ENCODE data around the gene SSBP4.
A peak's percentile ranks its signal among the peaks of the same experiment; 100 is the strongest.
"Not testable (repeated sequence)": the region's sequence is repeated elsewhere in the genome, so short reads cannot be mapped to it uniquely, and the experiment has no call there.

SSBP4 gene

DNA sequence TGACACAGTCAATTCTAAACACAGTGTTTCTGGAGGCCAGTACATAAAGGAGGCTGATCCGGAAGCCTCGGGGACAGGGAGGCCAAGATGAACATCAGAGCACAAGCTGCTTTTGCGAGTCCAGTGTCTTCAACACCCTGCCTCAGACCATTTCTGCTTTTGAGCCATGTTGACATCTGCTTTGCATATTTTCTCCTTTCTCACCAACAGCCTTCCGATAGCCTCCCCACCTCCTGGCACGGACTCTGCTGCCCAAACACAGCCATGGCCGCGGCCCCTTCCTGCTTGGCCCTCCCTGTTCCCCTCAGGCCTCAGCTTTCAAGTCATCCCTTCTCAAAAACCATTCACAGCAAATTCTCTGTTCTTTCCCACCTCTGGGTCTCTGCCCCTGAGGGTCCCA lies 25.4 kb upstream of the SSBP4 start:
- no peak for DNase-seq (ENCODE audit: low read depth)

- no peak for DNase-seq (ENCODE audit: low read depth)
These were observed 22.5 kb upstream of the SSBP4 start for GRCh38 chr19:18396471-18397241.

DNA sequence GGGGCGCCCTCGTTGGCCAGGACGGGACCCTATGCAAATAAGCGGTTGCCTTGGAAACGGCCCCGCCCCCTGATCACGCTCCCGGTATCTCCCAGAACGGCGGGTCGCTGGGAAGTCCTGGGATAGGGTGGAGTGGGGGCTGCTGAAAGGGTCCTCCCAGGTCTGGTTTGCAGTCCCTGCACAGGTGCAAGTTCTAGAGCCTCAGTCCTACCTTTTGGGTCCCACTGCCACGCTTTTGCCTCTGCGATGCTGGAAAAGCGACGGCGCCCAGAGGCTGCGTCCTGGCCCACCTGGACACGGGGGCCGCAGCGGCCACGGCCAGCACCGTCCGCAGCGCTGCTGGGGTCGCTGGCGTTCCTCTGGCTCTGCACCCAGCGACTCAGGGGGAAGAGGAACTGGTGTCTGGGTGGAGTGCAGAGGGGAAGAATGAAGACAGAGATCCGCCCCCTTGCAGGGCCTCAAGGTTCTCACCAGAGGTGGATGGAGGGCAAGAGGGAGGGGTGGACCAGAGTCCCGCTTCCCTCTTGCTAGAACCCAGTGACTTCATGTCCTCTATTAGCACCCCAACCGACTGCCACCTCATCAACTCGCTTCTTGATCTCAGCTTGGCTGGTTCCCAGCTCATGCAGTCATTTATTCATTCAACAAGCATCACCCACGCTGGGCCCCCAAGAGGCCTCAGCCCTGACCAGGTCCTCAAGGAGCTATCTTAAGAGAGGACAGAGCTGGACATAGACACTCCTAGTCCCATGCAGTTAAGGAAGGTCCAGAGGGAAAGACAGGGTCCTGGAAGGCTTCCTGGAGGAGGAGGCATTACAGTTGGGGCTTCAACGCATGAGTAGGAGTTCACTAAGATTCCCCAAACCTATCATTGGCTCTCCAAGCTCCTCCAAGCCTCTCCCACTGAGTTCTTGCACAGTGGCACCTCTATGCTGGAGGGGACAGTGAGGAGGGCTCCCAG lies 21.7 kb upstream of the SSBP4 start, which contains the start of gene LRRC25:
Gene LRRC25, minus strand, starts transcription at position 381 of the 961 bp plus-strand sequence. CDS start 659 bp downstream, outside the sequence.
- no peak for DNase-seq (ENCODE audit: low read depth)

DNA sequence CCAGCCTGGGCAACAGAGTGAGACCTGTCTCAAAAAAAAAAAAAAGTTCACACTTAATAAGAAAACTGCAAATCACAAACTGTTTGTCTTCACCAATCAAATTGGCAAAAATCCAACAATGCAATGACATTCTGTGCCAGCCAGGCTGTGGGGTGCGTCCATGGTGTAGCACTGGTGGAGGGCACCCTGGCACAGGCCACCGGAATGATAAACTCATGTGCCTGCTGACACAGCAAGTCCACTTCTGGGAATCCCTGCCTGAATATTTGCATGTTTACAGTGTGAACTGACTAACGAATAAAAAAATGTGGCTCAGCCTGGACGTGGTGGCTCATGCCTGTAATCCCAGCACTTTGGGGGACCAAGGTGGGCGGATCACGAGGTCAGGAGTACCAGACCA lies 20.2 kb upstream of the SSBP4 start:
- DNase-seq (ENCODE audit: low read depth): no peak

DNA sequence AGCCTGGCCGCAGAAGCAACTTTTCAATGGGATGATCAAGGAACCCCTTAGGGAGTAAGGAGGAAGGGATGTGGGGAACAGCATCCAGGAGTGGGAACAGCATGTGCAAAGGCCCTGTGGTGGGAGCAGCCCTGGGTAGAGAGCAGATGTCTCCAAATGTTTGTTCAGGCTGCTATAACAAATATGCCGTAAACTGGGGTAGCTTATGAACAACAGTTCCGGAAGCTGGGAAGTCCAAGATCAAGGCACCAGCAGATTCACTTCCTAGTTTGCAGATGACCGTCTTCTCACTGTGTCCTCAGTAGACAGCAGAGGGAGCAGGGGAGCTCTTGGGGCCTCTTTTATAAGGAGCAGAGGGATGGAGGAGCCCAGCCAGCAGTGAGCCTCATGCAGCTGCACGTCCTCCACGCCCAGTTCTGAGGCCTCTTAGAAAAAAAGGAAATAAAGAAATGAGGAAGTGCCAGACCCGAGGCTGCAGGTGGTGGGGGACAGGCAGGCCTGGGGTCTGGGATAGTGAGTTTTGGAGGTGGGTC lies 17.6 kb upstream of the SSBP4 start:
- no peak for DNase-seq (ENCODE audit: low read depth)

DNA sequence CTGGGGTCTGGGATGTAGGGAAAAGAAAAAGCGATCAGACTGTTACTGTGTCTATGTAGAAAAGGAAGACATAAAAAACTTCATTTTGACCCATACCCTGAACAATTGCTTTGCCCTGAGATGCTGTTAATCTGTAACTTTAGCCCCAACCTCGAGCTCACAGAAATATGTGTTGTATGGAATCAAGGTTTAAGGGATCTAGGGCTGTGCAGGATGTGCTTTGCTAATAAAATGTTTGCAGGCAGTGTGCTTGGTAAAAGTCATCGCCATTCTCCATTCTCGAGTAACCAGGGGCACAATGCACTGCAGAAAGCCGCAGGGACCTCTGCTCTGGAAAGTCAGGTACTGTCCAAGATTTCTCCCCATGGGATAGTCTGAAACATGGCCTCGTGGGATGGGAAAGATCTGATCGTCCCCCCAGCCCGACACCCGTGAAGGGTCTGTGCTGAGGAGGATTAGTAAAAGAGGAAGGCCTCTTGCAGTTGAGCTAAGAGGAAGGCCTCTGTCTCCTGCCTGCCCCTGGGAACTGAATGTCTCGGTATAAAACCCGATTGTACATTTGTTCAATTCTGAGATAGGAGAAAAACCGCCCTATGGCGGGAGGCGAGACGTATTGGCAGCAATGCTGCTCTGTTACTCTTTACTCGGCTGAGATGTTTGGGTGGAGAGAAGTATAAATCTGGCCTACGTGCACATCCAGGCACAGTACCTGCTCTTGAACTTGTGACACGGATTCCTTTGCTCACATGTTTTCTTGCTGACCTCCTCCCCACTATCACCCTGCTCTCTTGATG lies 16.5 kb upstream of the SSBP4 start:
- DNase-seq (ENCODE audit: low read depth): not testable (repeated sequence)

GRCh38 chr19:18405754-18406153 lies 13.4 kb upstream of the SSBP4 start:
- DNase-seq (ENCODE audit: low read depth): not testable (repeated sequence)

DNA sequence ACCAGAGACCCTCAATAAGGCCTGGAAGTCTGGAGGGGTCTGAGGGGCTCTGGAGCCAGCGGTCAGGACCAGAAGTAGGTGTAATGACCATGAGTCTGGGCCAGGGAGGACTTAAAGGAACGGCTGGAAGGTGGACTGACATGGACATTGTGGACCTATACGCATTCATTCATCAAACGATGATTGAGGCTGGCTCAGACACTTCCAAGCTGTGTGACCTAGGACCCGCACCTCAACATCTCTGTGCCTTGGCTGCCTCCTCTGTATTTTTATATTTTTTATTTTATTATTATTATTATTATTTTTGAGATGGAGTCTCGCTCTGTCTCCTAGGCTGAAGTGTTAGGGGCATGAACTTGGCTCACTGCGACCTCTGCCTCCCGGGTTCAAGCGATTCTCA lies 12.4 kb upstream of the SSBP4 start:
- no peak for DNase-seq (ENCODE audit: low read depth)

DNA sequence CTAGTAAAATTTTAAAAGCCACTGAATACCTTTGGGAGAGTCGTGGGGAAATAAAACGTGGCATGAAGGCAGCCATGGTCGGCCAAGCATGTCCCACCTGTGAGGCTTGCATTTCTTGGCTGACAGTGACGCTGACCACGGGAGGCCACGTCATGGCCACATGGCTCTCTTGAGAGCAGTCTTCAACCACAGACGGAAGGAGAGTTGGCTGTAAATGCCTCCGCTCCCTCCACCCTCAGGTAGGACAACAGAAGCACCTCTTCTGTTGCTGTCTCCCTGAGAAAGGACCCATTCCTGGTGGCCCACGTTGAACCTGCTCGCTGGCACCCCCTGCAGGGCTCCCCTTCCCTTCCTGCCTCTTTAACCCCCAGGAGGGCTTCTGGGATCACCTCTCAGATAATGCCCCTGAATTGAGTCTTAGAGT lies 11.1 kb upstream of the SSBP4 start:
- no peak for DNase-seq (ENCODE audit: low read depth)

DNA sequence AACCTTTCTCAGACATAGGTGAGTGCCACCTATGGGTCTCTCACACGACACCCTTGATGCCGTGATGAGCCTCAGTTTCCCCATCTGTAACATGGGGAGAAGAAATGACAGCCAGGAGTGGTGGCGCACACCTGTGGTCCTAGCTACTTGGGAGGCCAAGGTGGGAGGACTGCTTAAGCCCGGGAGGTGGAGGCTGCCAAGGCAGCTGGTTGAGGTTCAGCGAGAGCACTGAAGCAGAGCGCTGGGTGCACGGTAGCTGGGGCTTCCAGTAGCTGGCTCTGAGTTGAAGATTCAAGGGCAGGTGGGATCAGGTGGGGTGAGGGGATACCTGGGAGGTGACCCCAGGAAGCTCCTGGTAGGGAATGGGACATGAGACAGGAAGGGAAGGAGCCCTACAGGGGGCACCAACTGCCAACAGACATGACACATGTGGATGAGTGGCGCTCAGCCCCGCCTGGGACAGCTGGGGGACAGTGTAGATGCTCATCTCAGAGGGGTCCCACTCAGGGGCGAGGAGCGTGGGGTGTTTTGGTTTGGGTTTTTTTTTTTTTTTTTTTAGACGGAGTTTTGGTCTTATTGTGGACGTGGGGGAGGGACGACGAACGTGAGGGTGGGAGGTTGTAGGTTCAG lies 6.5 kb upstream of the SSBP4 start:
- no peak for DNase-seq (ENCODE audit: low read depth)

- no peak for DNase-seq (ENCODE audit: low read depth)
These were observed 4.6 kb upstream of the SSBP4 start for GRCh38 chr19:18414504-18415177.

DNA sequence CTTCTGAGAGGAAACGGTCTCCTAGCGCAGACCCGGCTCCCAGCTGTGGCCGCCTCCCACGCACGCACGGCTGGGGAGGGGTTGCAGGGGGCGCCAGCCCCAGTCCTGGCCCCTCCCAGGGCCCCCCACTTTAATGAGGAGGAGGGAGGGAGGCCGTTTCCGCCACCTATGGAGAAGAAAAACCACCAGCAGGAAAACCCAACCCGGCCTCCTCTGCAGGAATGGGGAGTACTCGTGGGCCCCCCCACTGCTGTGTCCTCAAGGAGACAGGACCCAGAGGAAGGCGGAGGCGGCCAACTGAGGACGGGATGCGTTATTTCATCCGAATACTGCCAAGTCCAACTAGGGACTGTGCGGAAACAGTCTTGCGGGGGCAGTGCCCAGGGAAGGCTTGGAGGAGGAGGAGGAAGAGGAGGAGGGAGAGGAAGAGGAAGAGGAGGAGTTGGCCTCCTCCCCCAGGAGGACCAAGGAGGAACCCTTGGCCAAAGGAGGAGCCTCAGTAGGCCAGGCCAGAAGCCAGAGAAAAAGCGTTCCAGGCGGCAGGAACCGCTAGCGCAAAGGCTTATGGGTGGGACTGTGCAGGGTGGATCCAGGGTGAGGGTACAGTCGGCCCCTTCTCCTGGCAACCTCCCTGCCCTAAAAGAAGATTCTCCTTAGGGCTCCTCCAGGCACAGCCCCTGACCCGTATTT lies 3.9 kb upstream of the SSBP4 start:
- DNase-seq (ENCODE audit: low read depth): no peak

GRCh38 chr19:18416778-18417249 lies 2.4 kb upstream of the SSBP4 start:
- peak; percentile 57 for DNase-seq (ENCODE audit: low read depth)

DNA sequence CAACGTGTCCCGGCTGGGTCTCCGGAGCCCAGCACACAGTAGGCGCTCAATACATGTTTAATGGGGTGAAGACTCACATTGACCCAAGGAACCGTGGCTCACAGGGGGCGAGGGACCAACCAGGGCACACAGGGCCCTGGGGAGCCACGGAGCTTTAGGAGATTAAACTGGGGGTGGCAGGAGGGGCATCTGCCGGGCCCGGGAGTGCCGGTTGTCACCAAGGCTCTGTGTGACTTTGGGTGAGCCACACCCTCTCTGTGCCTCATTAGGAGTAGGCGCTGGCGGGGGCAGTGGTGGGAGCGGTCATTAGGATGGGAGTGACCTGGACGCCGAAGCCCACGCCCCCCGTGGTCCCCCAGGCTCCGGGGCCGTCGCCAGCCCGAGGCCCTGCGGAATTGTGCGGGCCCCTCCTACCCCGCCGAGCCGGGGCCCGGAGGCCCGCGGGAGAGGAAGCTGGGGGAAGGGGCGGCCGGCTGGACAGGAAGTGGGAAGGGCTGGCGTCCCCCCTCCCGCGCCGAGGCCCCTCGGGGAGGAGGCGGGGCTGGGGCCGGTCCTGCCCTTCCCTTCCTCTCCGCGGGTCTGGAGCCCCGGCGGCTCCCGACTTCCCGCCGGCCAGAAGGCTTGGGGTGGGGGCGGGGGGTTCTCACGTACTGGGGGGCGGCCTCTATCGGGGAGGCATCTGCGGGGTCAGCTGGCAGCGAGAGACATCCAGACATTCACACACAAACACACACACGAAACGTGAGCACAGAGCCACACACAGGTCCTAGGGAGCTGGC lies 1.8 kb upstream of the SSBP4 start:
- no peak for DNase-seq (ENCODE audit: low read depth)

DNA sequence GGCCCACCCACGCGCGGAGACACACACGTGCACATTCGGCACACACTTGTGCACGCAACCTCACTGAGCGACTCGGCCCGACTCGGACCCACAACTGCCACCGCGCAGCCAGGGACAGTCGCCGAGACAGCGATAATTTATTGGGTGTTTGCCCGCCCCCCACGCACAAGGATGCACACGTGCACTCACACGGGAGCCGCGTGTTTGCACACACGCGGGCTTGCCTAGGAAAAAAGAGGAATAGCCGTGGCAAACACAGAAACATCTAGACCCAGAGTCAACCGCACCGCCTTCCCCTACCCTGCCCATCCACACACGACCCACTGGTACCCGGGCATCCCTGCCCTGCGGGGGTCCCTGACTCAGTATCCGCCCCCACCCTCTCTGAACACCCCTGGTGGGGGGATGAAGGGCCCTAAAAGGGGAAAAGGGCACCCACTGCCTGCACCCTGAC lies 1.1 kb upstream of the SSBP4 start:
- peak; percentile 33 for DNase-seq (ENCODE audit: low read depth)

GRCh38 chr19:18418483-18419194 lies 559 bp upstream of the SSBP4 start:
- DNase-seq (ENCODE audit: low read depth): no peak

DNA sequence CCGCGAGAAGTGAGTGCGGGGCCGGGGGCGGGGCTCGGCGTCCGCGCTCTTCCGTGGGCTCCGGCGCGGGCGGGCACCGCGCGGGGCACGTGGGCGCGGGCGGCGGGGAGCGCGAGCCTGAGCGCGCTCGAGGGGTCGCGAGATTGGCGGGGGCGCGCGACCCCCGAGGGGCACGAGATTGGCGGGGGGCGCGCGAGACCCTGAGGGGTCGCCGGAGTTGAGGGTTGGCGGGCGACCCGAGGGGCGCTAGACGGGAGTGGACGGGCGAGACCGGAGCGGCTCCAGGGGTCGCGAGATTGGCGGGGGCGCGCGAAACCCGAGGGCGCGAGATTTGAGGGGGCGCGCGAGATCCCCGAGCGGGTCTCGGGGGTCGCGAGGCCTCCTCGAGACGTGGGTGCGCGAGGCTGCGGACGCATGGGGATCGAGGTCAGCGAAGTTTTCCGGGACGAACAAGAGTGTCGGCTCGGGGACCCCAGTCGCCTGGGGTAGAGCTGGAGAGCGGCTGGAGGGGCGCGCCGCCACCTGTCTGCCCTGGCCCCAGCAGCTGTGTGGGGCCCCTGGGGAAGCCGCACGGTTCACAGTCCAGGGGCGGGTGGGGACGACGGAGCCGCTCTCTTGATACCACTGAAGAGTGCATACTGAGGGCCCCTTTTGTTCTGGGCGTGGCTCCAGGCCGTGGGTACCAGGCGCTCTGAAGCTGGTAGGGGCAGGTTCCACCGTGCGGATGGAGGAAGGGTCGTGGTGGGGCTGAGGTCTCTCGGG lies 682 bp downstream of the SSBP4 start:
- DNase-seq (ENCODE audit: low read depth): no peak

DNA sequence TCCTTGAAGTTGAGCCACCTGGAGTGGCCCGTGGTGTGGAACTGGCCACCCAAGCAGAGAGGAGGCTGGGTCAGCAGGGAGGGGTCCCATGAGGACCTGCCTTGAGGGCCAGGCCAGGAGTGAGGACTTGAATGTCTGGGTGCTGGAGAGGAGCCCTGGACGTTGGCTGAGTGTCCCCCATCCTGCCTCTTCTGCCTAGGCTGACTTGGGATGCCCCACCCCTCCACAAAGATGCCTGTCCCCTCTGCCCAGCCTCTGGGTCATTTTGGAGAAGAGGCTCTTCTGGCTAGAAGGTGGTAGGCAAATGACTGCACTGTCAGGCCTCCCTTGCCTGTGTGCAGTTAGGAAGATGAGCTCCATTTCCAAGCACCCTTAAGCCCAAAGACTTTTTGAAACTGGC lies 1.7 kb downstream of the SSBP4 start:
- no peak for DNase-seq (ENCODE audit: low read depth)
